GF-D8 (cell line): Measurements from ENCODE around the gene DHRS7B.
"Not testable (repeated sequence)": the region's sequence is repeated elsewhere in the genome, so short reads cannot be mapped to it uniquely, and the experiment has no call there.

Experiments
- DNase-seq: peaks from one replicate; lab custom pipeline; 2025; lab: John Stamatoyannopoulos, UW

Gene DHRS7B

DNA sequence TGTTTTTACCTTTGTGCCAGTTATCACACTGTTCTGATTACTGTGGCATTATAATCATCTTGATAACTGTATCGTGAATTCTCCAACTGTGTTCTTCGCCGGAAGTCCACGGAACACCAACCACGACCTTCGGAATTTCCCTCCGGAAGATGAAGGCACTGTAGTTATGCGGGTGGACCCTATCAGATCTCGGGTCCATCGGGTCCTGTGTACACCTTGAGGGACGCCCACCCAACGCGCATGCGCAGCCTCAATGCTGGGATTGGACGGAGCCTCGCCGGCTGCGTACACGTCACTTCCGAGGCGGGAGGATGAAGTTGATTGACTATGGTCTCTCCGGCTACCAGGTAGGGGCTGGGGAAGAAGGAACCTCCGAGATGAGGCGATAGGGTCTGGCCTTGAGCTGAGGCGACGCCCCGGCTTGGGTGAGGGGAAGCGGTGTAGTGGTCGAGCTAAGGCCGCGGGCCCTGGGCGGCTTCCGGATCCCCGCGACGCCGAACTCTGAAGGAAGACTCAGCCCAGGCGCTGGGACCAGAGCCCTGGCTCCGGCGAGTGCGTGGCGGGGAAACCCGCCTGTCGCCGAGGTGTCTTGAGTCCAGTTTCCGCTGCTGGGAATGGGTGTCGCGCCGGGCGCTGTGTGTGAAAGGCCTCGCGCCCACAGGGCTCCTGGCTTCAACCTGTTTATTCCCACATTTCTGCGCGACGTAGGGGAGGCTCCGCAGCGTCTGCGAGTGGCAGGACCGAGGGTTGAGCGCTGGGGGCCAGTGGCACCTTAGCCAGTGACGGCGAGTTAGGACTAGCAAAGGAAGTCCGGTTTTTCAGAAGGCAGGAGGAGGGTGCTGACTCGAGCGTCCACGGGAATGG, at the start of gene DHRS7B:
Gene DHRS7B (plus strand): TSS at position 320 of the 864 bp plus-strand sequence. CDS start 8 bp downstream, at position 328.
- DNase-seq, result peak; percentile 63

DNA sequence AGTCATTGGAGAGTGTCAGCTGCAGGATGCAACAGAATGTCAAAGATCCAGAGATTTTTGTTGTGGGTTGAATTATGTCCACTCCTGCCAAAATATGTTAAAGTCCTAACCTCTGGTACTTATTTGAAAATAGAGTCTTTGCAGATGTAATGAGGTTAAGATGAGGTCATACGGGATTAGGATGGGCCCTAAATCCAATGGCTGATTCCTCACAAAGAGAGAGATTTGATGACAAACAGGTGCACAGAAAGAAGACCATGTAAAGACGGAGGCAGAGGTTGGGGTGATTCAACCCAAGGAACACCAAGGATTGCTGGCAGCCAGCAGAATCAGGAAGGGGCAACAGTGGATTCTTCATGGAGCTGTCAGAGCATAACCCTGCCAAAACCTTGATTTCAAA, 49.5 kb upstream of the DHRS7B start:
- DNase-seq, result no peak

DNA sequence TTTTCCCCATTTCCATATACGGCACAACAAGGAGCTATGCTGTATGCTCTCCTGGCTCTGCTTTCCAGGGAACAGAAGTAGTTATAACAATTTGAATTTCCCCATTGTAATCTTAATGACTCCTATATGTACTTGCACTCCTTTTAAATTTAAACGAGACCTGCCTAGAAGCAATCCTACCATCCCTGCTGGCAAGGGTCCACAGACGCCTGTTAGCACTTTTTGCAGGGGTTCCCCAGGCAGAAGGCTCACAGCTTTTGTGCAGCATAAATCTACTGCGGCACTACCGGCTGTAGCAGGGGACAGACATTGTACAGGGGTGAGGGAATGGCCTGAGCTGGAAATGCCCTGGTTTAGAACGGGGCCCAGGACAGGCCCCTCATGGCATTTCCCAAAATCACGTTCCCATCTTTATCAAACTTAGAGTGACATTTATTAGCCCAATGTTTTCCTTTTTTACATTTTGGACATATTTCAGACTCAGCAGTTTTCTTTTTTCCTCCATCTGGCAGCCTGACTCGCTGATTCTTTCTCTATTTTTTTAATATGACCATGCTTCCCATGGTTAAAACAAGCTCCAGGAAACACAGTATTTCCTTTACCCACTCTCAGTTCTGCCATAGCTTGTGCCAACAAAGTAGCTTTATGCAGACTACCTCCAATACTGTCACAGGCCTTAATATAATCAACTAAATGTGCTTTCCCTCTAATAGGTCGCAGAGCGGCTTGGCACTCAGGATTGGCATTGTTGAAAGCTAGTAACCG, 48.6 kb upstream of the DHRS7B start:
- no peak for DNase-seq

DNA sequence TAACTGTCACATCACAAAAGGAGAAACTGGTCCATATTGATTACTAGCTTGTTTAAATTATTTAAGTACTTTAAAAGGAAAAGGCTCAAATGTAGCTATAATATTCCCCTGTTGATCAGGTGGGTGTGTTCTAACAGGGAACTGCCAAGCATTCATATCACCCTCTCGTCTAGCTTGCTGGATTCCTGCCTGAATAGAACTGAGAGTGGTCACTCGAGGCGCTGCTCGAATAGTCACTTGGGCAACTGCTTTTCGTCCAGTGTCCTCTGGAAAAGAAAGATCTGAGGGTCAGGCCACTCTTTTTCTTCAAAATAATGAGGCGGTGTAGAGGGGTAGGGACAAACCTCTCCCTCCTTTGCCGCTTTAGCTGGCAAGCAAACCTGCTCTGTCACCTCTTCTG, 47.6 kb upstream of the DHRS7B start:
- DNase-seq, result no peak

GRCh38 chr17:21082001-21082436, 44.7 kb upstream of the DHRS7B start:
- no peak for DNase-seq

- DNase-seq, result not testable (repeated sequence)
Measured at GRCh38 chr17:21085280-21085679, 41.5 kb upstream of the DHRS7B start.

GRCh38 chr17:21085707-21086106, 41.1 kb upstream of the DHRS7B start:
- no peak for DNase-seq

GRCh38 chr17:21089145-21089544, 37.6 kb upstream of the DHRS7B start:
- DNase-seq, result no peak

- DNase-seq, result no peak
Measured at GRCh38 chr17:21089933-21090901, 36.5 kb upstream of the DHRS7B start.

- no peak for DNase-seq
Measured at GRCh38 chr17:21090902-21091618, 35.7 kb upstream of the DHRS7B start.

DNA sequence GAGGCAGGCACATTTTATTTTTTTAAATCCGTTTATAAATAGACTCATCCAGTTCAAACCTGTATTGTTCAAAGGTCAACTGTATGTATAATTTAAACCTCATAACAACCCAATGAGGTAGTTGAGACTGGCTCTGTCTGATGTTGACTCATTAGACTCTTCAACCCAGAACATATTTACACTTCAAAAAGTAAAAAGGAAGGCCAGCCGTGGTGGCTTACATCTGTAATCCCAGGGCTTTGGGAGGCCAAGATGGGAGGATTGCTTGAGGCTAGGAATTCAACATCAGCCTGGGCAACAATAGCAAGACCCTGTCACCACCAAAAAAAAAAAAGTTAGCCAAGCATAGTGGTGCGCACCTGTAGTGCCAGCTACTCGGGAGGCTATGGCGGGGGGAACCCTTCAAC, 32.5 kb upstream of the DHRS7B start:
- DNase-seq, result no peak

DNA sequence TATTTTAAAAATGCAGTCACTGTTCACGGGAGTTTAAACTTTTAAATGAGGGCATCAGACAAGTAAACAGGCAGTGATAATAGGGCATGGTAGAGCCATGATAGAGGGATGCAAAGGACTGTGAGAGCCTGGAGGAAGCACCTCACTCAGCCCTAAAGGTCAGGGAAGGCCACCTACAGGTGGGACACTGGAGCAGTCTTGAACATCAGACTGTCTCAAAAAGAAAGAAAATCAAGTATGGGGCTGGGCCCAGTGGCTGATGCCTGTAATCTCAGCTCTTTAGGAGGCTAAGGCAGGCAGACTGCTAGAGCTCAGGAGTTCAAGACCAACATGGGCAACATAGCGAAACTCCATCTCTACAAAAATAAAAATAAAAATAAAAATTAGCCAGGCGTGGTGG, 31.0 kb upstream of the DHRS7B start:
- no peak for DNase-seq

GRCh38 chr17:21096874-21097273, 29.9 kb upstream of the DHRS7B start:
- DNase-seq, result no peak

DNA sequence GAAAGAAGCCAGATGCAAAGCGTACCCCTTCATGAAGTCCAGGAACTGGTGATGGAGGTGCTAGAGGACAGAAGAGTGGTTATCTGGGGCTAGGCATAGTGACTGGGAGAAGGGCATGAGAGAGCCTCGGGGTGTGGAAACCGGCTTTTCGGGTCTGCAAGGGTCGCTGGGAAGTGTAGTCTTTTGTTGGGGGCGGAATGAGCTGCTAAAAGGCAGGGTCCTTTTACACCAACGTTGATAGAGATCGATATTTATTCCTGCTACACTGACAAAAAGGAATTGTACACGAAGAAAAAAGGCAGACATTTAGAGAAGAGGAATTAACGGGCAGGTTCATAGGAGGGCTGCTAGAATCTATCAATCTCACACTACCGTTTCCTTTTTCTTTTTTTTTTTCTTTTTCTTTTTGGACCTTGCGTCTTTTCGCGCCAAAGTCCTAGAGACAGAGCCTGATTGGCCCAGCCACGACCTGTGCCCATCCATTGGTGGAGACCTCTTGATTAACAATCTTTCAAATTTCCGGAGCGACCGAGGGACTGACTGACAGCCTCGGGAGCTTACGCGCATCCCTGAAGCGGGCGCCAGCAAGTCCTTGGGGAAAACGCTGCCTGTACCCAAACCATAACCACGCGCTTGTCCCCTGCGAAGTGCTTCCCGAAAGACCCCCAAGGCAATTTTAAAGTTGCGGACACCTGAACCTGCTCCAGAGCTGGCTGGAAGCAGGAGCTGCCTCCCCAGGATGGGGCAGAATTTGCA, 27.7 kb upstream of the DHRS7B start:
- no peak for DNase-seq

GRCh38 chr17:21100636-21101035, 26.1 kb upstream of the DHRS7B start:
- no peak for DNase-seq

- no peak for DNase-seq
Measured at GRCh38 chr17:21104608-21105007, 22.2 kb upstream of the DHRS7B start.

GRCh38 chr17:21105064-21105894, 21.5 kb upstream of the DHRS7B start:
- DNase-seq, result no peak

DNA sequence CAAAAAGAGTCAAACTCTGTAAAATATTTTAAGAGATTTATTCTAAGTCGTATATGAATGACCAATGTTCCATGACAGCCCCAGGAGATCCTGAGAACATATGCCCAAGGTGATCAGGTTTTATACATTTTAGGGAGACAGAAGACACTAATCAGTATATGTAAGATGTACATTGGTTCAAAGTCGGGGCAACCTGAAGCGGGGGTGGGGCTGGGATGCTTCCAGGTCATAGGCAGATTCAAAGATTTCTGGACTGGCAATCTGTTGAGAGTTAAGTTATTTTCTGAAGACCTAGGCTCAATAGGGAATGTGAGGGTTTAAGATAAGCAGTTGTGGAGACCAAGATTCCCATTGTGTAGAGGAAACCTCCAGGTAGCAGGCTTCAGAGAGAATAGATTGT, 20.4 kb upstream of the DHRS7B start:
- DNase-seq, result no peak

DNA sequence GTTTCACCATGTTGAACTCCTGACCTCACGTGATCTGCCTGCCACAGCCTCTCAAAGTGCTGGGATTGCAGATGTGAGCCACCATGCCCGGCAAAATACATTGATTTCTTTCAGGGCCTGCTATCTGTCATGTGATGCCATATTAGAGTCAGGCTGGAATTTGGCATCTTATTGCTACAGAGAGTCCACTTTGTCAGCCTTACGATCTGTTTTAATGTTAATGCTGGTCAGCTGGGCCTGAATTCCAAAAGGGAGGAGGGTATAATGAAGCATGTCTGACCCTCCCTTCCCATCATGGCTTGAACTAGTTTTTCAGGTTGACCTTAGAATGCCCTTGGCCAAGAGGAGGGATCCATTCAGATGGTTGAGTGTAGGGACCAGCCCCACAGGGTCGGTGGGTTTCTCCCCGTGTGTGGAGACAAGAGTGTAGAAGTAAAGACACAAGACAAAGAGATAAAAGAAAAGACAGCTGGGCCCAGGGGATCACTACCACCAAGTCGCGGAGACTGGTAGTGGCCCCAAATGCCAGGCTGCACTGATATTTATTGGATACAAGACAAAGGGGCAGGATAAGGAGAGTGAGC, 19.6 kb upstream of the DHRS7B start:
- not testable (repeated sequence) for DNase-seq
